GM21717 (cell line): Measurements from ENCODE around the gene PRKAG2.
"Not testable (repeated sequence)": the region's sequence is repeated elsewhere in the genome, so short reads cannot be mapped to it uniquely, and the experiment has no call there.

ENCODE experiments used
- ATAC-seq: cut with Tn5 transposase; IDR thresholded peaks from one replicate; pipeline ENCODE4 v1.9.1; 2021; ENCODE audit warnings: mild to moderate bottlenecking, moderate library complexity; ENCODE audit not compliant: unreplicated experiment

PRKAG2 gene

DNA sequence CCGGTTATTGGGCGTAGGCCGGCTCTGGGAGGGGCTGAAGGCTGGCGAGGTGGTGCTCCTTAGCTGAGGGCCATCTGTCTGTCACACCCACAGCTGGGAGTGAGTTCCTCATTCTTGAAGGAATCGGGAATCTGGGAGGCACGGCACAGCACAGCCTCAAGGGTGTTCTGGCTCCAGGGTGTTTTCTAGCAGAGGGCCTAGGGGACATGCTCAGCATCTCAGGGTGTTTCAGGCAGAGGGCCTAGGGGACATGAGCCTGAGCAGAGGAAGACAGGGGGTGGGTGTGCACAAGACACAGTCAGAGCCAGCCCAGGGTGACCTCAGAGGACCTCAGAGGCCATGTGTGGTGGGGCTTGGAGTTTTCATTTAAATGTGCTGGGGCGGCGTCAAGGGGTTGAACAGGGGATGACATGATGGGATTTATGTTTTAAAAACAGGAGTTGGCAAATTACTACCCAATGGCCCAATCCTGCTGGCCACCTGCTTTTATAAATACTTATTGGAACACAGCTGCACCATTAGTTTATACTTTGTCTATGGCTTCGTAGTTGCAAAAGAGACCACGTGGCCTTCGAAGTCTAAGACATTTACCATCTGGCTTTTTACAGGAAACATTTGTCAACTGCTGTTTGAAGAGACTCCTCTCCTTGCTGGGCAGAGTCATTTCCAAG lies 121.6 kb downstream of the PRKAG2 start:
- no peak for ATAC-seq

DNA sequence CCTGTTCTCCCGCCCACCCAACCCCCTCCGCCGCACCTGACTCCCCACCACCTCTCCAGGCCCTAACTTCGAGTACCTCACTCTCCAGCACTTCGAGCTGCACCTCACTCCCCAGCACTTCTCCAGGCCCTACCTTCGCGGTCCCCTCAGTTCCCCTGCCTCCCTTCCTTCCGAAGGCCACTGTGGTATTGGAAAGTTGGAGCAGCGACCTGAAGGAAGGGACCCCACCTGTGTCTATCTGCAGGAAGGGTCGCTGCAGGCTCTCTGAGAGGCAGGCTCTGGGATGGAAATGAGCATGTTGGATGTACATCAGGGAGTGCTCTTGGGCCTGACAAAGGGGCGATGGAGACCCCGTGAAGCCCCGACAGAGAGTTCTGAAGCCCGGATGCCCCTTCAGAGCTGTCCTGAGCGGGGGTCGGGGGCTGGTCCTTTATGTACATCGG lies 122.2 kb downstream of the PRKAG2 start:
- ATAC-seq = no peak

DNA sequence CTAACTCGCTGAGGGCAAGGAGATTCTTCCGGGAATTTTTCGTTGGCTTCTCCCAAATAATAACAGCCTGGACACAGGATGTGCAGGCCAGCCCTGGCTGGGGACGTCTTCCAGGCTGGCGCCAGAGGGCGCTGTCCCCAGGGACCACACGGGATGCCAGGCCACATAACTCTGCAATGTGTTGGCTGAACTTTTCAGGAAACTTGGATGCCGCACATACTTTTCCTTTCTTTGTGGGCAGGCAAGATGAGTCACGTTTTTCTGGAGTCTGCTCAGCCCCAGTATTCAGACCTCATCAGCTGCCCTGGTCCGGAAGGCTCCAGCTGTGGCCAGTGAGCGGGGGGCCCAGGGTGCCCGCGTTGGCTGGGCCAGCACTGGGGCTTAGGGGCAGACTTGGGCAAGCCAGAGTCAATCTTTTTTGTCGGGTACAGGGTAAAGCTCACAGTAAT lies 122.7 kb downstream of the PRKAG2 start:
- ATAC-seq = no peak

DNA sequence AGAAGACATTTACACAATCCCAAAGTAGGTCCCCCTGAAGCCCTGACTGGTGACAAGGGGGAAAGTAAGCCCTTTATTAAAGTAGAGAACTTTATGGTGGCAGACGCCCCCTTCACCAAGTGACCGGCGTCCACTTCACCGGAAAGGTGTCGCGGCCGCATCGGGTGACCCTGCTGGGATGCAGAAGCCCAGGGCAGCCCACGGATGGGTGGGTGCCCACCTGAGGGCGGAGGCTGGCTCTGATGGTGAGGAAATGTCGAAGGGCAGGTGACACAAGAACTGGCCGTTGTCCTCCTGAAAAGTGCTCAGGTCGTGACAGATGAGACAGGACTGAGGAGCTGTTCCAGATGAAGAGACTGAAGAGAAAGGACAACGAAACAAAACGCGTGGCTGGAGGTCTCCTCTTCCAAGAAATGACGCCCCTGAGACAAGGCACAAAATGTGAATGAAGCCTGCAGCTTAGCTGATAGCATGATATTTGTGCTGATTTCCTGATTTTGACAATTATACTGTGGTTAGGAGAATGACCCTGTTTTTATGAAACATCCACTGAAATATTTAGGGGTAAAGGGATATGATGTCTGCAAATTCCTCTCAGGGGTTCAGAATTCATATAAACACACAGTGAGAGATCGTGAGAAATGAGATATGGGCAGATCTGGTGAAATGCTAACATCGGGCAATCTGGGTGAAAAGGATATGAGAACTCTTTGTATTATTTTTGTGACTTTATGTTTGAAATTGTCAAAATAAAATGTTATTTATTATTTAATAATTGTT lies 123.9 kb downstream of the PRKAG2 start:
- ATAC-seq = no peak

DNA sequence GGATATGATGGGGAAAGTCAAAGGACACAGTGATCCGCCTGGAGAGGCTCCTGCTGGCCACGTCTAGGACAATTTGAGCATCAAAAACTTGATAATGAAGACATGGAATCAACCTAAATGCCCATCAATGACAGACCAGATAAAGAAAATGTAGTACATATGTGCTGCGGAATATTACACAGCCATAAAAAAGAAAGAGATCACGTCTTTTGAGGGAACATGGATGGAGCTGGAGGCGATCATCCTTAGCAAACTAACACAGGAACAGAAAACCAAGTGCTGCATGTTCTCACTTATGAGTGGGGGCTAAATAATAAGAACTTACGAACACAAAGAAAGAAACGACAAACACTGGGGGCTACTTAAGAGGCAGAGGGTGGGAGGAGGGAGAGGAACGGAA lies 124.9 kb downstream of the PRKAG2 start:
- ATAC-seq = no peak

DNA sequence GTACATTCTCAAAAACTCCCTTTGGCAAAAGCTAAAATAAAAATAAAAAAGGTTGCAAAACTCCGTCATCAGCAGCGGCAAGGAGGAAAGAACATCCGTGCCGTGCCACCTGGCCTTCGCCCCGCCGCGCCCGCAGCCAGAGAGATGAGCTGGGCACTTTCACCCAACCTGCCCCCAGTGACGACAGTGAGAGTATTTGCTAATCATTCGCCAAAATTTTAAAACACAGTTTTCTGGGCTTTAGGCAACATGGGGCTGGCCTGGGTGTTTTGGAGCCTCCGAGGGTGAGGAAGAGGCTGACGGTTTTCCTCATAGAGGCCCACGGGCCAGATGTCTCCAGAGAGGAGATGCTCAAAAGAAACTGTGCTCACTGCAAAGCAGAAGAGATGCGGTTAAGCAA lies 128.2 kb downstream of the PRKAG2 start:
- no peak for ATAC-seq

DNA sequence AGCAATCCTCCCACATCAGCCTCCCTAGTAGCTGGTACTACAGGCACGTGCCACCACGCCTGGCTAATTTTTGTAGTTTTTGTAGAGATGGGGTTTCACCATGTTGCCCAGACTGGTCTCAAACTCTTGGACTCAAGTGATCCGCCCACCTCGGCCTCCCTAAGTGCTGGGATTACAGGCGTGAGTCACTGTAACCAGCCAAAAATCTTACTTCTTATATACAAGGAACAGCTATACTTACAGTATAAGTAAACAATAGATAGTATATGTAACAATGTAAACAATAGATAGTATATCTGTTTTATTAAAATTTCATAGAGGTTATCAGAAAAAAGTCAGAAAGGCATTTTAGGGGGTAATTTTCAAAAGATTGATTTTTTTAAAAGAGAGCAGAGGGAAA lies 128.9 kb downstream of the PRKAG2 start:
- ATAC-seq = not testable (repeated sequence)

DNA sequence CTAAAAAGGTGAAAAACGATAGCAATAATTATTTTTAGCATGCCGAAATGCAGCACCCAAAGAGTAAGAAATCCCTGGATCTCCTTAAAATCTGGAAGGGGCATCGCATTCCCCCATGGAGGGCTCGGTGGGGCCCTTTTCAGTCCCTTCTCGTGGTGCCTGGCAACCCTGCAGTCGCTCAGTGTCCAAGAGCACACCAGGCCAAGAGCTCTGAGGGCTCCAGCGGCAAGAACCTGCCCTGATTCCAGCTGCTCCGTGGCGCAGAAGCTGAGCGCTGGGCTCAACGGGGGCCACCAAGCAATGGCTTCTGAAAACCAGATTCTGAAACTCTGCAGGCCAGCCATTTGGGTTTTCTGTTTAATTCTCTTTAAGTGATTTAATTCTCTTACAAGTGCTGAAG lies 131.2 kb downstream of the PRKAG2 start:
- no peak for ATAC-seq

DNA sequence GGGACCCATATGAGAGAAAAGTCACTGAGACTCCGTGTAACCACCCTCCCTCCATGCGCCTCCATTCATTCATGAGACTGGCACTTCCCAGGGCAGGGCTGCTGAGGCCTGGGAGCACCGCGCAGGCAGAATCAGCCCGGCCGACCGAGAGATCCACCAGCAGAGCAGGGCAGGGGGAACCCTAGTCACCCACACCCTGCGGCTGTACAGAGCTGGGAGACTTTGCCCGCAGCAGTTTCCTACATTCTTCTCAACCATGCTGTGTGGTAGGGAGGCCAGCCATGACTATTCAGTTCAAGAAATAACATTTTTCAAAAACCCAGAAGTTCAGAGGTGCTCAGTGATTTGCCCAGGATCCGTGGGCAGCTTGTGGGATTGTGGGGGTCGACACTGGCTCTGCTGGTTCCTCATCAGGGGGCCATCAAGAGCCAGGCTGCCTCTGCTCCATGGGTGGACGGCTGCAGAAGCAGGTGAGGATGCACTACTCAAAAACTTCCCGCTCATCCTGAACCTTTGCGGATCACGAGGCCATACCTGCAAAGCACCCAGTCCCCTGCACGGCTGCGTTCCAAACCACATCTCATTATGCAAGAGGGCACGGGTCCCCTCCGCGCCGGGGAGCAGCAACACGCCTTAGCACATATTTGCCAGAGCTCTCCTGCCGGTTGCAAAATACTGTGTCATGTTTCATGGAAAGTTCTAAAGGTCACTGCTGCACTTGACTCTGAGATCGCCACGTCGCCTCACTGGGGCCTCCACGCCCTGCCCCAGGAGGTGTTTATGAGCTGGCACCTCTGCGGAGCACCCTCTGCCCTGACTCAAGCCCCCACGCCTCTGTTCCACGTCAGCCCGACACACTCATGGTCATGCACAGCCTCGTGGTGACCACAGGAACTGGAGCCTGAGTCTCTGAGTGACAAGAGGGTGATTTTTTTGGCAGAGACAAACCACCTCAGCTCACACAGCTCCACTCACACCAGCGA lies 132.0 kb downstream of the PRKAG2 start:
- no peak for ATAC-seq

DNA sequence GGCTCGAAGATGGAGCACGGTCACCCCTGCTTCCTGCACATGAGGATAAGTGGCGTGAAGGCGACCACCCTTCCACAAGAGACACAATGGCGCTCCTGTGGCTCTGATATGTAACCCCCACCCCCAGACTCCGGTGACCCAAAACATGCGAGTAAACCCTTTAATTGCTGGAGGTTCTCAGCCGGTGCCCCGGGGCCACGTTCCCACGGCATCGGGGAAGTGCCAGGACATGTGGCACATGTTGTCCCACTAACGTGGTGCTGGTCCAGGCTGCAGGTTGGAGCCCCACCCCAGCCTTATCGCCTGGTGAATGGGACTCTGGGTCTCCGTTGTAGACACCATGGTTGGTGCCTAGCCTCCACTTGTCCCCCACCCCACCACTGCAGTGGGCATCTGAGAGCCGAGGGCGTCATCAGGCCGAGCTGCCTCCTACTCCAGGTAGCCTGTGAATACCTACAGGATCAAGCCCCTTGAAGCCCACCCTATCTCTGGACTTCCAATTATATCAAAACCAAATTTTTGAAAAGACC lies 132.8 kb downstream of the PRKAG2 start:
- ATAC-seq = no peak

DNA sequence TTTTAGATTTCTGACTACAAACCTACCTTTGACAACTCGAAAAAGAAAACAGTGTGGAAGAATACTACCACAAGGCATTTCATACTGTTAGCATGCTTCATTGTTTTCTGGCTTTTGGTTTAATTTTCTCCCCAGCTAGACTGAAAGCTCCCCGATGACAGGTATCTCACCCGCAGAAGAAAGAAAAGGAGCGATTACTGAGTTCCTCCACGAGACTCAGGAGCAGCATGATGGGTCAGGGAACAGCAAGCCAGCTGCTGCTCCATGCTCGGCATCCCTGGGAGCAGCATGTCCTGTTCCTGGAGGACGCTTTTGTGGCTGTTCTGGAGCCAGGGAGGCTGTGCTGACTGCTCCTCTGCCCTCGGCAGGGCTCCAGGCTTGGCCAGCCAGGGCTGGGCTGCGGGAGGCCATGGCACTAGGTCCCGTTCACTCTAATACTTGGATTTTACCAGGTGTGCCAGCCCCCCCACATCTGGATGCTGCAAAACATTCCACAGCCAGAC lies 133.4 kb downstream of the PRKAG2 start:
- no peak for ATAC-seq

DNA sequence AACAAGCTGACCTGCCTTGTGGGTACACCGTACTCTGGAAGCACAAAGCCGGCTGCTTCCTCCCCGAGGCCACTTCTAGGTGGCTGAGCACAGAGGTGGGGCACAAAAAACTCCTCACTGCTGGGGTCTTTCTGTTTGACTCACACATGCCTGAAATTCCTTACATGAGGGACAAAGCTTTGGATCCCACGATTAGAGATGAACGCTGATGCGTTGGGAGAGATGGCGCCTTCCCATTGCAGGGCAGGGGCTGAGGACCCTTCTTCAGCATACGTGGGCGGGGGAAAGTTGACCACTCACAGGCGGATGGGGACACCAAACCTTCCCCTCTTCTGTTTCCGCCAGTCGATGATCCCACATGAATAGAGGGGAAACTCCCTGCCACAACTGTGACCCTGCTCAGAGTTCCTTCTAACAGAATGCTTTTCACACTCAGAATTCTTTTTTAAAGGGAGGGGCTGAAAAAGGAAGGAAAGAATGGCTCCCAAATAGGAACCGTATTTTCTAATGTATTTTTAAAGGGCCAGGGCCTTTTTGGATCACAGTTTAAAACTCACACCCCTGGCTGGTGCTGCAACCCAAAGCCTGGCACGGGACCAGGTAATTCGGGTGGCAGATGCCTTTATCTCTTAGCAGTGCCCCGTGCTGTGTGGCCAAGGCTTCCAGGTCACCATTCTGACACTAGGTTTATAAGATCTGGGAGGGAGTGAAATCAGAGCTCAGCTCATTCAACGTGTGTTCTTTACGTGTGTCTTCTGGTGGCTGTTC lies 134.0 kb downstream of the PRKAG2 start:
- ATAC-seq = no peak

DNA sequence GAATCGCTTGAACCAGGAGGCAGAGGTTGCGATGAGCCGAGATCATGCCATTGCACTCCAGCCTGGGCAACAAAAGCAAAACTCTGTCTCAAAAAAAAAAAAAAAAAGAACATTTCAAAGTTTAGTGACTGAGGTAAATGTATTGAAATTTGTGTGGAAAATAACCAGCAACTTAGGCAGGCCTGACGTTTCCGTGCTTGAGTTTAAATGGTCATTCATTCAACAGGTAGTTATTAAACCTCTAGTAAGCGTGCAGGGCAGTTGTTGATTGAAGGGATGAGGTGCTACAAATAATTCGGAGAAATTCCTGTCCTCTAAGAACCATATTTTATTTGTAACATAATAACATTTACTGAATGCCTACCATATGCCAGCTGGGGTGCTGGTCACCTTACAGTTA lies 135.3 kb downstream of the PRKAG2 start:
- ATAC-seq = no peak

DNA sequence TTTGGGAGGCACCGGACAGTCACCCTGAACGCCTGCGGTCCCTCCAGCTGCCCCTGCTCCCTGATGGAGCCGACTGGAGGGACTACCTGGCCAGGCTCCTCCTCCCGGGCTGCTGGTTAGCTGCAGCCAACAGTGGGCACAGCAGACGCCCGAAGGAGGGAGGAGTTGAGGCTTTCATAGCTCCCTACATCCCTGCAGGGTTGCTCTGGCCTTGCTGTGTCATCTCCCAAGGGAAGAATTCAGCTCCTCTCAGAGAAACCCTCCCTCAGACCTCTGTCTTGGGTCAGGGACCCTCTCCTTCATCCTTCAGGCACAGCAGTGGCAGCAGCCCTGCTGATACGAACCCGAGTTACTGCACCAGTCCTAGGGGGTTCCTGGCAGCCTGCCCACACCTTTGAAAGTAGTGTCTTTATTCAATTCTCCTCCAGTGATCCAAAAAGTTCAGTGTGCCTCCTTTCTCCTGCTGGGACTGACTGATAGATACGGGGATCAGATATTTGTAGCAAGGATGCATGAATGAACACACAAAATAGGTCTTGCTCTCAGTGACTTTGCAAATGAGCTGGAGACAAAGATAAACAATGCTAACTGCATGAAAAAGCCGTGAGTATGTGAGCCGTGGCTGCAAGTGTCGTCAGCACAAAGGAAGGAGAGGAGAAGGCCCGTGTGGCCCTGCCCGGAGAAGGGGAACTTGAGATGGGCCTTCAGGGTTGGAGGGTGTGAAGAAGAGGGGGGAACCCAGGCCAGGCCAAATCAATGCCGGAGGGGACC lies 136.6 kb downstream of the PRKAG2 start:
- no peak for ATAC-seq

DNA sequence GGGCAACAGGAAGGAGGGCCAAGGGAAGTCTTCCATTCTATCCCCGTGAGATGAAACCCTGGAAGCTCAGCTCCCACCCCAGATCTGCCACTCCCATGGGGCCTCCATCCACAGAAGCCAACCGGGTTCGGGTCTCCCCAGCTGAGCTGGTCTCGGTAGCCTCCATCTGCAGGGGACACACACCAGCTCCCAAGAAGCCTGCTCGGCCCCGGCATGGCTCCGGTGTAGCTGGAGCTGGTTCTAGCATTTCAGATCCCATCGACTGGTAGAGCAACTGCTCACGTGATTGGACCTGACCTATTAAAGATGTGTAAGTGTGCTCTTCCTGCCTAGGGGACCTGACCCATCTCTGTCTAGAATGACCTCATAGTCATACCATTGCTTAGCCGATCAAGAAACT lies 138.0 kb downstream of the PRKAG2 start:
- ATAC-seq = no peak

DNA sequence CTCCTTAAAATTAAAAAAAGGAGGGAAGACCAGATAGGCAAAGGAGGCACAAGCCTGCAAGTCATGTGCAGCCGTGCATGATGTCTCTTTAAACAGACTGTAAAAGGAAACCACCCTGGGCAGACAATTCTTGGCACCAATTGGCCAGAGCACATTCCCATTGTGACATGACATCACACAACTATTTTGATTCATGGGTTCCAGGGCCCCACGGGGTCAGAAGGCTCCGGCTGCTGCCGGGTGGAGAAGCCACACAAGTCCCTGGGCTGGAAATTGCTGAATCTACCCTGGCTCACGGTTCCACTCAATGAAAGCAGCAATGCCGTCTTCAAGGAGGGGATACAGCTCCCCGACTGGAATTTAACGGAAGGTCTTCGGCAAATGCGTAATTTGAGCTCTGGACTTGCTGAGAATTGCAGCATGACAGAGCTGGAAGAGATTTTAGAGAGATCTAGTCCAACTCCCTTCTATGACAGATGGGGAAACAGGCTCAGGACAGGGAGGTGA lies 140.5 kb downstream of the PRKAG2 start:
- no peak for ATAC-seq

DNA sequence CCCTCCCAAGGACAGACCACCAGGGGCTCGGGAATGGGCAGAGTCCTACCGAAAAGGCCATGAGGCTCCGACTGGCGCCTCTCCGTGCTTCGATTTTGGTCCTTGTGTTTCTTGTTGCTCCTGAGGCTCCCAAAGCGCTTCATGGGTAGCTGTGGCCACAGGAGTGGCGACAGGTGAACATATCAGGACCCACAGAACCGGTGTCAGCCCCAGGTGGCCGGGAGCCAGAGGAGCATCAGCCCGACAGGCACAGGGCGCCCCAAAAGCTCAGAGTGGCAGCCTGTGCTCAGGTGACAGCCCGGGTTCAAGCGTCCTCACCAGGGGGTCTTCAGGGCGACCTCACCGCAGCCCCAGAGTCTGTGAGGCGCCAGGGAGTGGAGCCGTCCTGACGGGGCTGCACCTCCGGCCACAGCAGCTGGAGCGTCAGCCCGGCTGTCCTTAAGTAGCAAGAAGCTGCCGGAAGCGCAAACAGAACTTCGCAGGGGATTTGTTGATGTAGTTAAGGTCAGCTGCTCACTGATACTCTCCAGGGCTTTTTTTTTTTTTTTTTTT lies 141.0 kb downstream of the PRKAG2 start:
- ATAC-seq = no peak

DNA sequence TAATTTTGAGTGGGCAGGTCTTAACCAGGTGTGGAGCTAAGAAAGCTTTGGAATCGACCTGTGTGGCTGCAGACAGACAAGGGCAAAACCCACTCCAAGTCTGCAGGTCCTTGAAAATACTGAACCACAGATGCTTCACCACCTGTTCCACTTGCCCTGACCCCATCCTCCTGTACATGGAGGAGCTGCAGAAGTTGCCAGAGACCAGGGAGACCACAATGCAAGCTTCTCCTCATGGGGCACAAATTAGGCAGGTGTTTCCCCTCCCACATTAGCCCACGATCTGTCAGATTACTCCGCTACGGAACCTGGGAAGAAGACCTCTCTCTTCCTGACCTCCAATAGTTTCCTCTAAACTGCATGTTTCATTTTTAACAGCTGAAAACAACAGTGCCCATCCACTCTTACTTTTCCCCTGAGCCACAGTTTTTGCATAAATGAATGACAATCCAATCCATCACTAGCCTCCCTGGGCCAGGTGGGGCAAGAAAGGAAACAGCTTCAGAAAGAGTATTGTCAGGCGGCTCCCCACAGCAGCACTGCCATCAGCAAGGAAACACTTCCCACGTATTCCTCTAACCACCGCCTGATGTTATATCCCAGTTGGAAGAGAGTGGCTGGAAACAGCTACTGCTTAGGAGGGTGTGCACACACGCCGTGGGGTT lies 141.6 kb downstream of the PRKAG2 start:
- ATAC-seq = no peak
